GM21528 (cell line): ENCODE data around the gene PIK3AP1.
"Not testable (repeated sequence)": the region's sequence is repeated elsewhere in the genome, so short reads cannot be mapped to it uniquely, and the experiment has no call there.

ENCODE experiments used
- ATAC-seq: cut with Tn5 transposase; IDR thresholded peaks from one replicate; pipeline ENCODE4 v1.9.1; 2021; ENCODE audit warnings: mild to moderate bottlenecking, moderate library complexity; ENCODE audit not compliant: unreplicated experiment, low FRiP score

PIK3AP1 gene

DNA sequence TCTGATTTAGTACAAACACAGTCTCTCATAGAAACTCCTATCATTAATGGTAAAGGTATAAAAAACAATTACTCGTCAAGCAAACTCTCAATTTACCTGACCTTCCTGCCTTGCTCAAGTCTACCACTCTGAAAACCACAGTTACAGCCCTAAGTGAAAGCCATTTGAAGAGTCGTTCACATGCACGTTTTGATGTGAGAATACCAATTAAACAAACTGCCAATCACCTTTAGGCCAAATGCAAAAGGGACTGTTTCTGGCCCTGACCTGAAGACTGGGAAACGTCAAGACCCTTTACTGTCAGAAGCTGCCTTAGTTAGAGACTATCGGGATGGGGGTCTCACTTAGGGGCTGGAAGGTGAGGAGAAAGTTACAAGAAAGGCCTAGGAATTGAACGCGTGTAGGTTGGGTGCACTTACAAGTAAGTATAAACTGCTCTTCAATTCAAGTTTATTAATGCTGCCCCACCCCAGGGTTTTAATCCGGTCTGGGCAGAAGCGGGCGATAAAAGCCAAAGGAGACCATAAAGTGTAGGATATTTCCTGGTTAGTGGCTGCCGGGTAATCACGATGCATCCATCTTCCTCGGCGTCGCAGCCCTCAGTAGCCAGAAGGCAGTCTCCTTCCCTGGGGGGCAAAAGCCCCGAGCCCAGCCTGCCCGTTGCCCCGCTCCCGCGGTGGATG lies 134.4 kb downstream of the PIK3AP1 start:
- no peak for ATAC-seq

DNA sequence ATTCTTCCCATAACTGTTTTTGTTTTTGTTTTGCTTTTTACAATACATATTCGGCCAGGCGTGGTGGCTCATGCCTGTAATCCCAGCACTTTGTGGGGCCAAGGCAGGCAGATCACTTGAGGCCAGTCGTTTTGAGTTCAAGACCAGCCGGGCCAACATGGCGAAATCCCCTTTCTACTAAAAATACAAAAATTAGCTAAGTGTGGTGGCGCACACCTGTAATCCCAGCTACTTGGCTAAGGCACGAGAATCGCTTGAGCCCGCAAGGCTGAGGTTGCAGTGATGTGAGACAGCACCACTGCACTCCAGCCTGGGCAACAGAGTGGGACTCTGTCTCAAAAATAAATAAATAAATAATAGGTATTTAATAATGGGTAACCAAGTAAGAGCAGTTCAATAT lies 135.8 kb downstream of the PIK3AP1 start:
- no peak for ATAC-seq

DNA sequence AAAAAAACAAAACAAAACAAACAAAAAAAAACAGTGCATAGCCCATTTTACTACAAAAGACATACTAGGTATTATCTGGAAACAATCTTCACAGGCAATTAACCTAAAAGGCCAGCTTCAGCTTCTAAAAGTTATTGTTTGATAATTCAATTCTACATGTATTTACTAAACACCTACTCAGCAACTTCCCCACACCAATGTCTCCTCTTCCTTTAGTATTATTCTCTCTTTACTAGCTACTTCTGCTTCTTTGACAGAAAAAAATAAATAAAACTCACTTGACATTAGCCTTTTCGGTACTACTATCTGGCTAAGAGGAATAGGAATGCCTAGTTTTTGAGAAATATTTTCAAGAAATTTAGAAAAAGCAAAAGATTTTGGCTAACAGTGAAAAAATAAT lies 136.3 kb downstream of the PIK3AP1 start:
- no peak for ATAC-seq

DNA sequence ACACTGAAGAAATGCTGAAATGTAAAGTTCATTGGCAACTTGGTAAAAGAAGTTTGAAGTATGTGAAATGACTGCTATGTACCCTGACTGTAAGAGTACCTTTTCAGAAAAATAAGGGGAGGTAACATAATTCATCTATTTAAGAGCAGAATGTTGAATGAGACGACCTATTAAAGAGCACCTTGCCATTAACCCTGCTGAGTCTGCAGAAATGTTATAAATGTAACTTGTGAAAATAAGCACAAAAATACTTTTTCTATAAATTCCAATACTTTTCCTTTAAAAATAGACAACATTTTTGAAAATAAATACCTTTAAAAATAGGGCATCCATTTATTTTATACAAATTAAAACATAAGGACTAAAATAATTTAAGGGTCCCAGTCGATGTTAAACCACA lies 141.2 kb downstream of the PIK3AP1 start:
- no peak for ATAC-seq

DNA sequence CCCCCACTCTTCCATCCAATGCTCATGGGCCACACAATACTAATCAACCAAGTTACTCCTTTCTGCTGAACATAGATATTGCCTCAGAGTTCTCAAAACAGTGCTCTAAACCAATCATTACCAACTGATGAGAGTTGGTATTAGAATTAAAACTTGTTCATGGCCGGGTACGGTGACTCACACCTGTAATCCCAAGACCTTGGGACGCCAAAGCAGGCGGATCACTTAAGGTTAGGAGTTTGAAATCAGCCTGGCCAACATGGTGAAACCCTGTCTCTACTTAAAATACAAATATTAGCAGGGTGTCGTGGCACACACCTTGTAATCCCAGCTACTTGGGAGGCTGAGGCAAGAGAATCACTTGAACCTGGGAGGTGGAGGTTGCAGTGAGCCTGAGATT lies 141.7 kb downstream of the PIK3AP1 start:
- no peak for ATAC-seq

DNA sequence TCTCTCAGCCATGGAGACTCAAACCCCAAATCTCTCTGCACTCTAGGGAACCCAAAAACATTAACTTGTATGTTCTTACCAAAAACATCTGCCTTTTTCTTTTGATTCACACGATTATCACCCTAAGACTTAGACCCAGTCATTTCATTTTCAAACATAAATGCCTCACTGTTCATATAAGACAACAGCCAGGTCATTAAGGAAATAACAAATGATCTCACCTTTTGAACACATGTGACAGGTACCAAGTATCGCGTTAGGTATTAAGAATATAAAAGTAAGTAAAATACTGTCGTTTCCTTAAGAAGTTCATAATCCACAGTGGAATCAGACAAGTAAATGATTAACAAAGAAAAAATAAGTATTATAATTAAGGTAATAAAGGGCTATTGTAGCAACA lies 142.3 kb downstream of the PIK3AP1 start:
- no peak for ATAC-seq

DNA sequence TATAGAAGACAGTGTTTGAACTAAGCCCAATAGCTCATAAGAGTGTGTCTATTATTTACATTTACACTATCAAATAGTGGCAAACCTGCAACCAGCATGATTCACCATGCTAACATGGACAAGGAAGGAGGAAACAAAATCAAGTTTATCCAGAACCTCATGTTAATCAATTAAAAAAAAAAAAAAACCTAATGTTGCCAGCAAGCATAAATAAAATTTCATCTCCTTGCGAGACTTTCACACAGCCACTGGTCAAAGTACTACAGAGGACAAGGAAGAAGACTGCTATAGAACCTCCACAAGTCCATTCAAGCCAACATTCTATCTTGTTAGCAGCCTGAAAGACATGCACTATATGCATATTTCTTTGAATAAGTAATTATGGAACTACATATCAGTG lies 143.2 kb downstream of the PIK3AP1 start:
- ATAC-seq: no peak

DNA sequence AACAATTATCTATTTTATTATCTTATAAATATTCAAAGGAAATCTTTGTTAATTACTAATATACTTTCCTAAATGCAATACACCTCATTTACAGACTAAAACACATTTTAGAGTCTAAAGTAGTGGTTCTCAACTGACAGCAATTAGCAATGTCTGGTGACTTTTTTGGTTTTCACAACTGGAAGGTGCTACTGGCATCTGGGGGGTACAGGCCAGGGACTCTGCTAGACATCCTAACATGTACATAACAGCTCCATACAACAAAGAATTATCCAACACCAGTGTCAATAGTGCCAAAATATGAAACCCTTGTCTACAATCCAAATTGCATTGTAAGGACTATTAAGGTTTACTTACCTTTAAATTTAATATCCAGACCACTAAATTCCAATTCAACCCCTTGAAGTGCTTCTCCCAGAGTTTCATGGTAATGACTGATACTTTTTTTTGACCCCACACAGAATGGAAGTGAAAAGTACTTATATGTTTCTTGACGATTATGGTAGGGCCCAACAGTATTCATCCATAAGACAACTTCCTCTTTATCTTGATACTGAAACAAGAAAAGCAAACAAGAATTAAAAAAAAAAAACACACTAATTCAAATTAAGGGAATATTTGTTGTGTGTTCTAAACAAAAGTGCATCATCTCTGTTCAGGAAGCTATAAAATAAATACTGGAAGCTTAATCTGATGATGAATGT lies 143.9 kb downstream of the PIK3AP1 start:
- ATAC-seq: no peak

DNA sequence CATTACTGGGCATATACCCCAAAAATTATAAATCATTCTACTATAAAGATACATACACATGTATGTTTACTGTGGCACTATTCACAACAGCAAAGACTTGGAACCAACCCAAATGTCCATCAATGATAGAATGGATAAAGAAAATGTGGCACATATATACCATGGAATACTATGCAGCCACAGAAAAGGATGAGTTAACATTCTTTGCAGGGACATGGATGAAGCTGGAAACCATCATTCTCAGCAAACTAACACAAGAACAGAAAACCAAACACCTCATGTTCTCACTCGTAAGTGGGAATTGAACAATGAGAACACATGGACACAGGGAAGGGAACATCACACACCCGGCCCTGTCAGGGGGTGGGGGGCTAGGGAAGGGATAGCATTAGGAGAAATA lies 145.8 kb downstream of the PIK3AP1 start:
- ATAC-seq: not testable (repeated sequence)

DNA sequence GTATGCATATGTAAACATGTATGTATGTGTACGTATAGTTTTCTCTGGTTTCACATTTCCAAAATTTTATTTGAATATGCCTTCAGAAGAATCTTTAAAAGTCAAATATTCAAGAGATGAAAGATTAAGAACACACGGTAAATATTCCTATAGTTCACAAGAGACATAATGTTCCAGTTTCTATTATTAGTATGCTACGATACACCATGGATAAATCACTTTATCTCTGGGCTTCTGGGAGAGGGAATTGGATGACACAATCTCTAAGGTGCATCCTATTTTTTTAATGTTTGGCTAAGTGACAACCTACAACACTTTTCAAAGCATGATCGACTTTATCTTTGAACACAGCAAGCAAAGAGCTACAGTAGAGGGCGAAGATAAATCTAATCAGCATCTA lies 147.3 kb downstream of the PIK3AP1 start:
- no peak for ATAC-seq

DNA sequence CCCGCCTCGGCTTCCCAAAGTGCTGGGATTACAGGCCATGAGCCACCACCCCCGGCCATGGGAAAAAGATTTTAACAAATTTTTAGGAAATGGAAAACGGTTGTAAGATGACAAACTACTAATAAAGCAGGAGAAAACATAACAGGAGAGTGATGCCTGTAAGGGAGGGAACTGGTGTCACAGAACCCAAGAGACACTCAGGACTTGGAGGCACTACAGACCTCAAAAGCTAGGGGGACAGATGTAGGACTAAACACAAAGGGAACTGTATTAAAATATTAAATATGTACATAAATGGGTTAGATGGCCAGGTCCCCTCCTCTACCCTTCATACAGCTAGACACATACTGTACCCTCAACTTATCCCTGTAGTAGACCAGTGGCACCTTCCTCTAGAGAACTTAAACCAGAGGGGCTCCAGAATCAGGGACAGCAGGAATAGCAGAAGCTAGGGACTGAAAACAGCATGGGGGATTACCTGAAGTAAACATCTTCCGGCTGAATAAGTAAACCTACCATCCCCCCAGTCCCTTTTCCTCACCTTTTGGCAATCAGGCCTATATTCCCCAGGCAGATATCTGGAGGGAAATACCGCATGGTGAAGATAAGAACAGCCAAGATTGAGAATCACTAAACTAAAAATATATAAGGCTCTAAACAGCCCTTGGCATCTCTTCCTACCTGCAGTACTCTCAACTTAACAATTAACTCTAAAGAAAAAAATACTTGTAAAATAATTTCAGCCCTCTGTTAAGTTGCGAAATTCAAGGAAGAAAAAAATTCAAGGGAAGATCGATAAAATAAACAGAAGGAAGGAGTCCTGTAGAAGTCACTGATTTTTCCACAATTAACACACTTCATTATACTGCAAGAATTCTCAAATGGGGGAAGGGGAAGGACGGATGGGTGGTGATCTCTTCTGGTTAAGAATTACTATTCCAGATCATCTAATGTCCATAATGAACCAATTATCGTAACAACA lies 149.0 kb downstream of the PIK3AP1 start:
- no peak for ATAC-seq

DNA sequence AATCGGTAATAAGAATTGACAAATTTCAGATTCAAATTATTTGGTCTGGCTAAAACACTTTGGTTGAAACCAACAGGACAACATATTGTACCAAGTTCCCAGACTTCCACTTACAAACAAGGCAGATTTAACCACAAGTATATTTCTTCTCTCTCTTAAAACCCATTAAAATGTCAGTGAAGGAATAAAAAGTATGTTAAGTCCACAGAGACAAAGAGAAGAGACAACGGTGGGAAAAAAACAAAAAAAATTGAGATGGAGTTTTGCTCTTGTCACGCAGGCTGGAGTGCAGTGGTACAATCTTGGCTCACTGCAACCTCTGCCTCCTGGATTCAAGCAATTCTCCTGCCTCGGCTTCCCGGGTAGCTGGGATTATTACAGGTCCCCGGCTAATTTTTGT lies 149.8 kb downstream of the PIK3AP1 start:
- no peak for ATAC-seq

DNA sequence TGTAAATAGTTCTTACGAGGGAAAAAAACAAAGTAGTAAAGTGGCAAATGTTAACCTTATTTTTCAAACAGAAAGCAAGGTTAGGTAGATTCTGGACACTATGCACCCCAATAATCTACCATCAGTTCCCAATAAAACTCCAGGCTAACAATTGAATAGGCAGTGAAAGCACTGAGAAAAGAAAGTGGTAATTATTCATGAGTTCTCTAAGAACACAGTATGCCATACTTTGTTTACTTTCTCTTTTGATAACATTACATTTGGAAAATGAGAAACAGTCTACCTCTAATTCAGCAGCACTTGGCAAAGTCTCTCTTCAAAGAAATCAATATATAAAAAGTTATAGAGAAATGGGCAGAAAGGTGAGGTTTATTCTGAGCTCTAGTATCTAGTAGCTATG lies 151.9 kb downstream of the PIK3AP1 start:
- ATAC-seq: no peak

DNA sequence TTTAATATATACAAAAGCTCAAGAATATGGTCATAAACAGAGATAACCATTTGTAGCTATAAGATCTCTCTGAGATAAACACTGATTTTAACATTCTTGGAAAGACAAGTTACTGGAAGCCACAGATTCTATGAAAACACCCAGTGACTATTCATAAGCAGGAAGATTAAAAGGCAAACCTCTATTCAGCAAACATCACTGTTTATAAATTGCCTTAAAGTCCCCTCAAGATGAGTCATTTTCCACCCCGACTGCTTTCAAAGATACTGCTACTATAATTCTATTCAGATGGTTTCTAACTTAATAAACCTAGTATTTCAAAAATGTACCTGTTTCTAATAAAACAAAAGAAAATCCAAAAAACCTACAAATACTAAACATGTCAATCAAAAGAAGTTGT lies 154.5 kb downstream of the PIK3AP1 start:
- no peak for ATAC-seq

DNA sequence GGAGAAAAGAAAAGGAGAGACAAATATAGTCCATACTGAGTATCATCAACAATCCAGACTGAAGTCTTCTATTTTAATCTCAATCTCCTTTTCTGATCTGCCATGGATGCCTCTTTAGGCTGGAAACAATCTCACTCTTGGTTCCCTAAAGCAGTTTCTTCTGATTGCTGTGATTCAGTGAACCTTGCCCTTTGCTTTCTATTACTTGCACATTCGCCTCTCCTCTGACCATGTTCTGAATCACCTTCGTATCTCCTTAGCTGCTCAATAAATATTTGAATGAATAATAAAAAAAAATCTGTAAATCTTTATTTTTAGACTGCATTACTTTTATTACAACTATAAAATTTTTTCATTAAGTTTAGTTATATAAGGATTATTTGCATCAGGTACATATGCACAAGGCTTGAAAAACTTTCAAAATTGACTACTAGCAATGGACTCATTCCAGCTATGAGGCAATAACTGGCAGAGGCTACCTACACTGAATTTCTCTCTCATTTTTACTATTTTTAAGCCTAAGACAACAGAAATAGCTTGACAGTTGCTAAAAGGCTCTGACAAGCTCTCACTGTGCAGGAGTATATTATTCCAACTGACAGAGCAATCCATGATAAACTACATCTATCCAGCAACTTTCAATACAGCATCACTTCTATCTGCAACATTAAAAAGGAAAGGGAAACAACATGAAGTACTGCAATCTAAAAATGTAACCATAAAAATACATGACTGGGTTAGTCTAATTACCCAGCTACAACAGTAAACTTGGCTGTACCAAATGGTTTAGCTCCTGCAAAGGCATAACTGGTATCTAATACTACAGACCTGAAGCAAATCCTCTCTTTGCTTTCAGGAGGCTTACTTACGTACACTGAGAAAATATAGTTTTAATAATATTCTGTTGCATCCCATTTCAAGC lies 159.1 kb downstream of the PIK3AP1 start:
- no peak for ATAC-seq

DNA sequence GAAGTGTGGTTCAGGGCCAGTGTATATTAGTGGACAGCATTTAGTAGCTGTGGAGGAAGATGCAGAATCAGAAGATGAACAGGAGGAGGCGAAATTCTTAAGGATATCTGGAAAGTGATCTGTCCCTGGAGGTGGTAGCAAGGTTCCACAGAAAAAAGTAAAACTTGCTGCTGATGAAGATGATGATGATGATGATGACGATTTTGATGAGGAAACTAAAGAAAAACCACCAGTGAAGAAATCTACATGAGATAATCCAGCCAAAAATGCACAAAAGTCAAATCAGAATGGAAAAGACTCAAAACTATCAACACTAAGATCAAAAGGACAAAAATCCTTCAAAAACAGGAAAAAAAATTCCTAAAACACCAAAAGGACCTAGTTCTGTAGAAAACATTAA lies 159.8 kb downstream of the PIK3AP1 start:
- ATAC-seq: no peak

DNA sequence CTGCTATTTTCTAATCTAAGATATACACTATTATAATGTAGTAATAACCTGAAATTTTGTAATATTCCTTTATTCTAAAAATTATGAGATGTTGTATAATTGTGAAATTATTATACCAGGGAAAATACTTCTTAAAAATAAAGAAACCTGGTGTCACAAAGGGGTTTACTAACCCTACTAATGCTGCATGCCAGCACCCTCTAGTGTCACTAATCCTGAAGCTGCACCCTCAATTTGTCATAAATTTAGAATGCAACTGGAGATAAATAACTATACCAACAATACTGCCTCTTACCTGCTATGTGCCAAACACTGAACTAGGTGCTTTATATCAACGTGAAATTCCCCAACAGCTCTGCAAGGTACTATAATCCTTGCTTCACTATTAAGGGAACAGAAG lies 164.3 kb downstream of the PIK3AP1 start:
- ATAC-seq: no peak

DNA sequence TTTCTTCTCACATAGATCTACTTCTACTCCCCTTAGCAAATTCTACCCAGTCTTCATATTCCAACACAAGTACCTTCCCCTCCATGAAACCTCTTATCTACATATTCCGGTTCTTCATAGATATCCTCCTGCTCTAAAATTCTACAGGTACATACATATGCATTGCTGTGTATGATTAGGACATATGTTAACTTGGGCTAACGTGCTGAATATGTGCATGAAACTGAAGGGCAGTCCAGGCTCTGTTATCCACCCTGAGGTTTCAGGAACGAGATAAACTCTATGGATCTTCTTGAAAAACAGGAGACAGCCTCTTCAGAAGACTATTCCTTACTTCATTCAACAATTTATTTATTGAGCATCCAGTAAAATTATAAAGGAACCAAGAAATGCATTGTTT lies 165.0 kb downstream of the PIK3AP1 start:
- no peak for ATAC-seq

DNA sequence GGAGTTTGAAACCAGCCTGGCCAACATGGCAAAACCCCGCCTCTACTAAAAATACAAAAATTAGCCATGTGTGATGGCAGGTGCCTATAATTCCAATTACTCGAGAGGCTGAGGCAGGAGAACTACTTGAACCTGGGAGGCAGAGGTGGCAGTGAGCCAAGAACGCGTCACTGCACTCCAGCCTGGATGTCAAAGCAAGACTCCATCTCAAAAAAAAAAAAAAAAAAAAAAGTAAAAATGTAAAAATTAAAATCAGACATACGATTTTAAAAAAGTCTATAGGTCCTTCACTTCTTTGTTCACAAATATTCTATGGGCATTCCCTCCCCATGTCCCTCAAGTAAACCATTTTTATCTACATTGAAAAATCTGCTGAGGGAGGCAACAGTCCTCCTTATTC lies 171.7 kb downstream of the PIK3AP1 start:
- no peak for ATAC-seq

DNA sequence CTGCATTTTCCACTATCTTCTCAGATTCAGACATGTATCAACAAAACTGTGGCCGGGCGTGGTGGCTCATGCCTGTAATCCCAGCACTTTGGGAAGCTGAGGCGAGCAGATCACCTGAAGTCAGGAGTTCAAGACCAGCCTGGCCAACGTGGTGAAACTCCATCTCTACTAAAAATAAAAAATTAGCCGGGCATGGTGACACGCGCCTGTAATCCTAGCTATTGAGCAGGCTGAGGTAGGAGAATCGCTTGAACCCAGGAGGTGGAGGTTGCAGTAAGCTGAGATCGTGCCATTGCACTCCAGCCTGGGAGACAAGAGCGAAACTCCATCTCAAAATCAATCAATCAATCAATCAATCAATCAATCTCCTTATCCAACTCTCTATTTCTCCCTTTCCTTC lies 174.8 kb downstream of the PIK3AP1 start:
- not testable (repeated sequence) for ATAC-seq
